Measurements from ENCODE around the gene MYOM3.

The MYOM3 gene

DNA sequence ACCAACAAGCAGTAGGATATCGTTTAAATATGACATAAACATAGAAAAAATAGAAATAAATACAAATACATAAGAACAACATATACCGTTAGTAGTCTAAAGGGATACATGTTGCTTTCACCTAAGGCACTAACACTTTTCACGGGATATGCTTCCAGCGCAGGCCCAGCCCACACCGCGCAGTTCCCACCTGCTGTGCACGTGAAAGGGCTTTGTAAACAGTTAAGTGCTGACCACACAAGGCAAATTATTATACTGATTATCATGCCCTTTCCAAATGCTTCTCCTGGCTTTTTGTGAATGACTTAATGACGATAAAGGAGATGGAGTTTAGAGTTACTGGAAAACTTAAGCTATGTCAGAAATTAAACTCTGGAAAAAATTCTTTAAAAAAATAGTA is 42.3 kb upstream of the MYOM3 start:
- no peak for DNase-seq (ENCODE audit: low spot score)
- in situ Hi-C loops (cut with MboI; ENCODE audit: low pct_unique_long_range_greater_than_20kb, low sequenced_read_pairs, unreplicated experiment): no loop called here

DNA sequence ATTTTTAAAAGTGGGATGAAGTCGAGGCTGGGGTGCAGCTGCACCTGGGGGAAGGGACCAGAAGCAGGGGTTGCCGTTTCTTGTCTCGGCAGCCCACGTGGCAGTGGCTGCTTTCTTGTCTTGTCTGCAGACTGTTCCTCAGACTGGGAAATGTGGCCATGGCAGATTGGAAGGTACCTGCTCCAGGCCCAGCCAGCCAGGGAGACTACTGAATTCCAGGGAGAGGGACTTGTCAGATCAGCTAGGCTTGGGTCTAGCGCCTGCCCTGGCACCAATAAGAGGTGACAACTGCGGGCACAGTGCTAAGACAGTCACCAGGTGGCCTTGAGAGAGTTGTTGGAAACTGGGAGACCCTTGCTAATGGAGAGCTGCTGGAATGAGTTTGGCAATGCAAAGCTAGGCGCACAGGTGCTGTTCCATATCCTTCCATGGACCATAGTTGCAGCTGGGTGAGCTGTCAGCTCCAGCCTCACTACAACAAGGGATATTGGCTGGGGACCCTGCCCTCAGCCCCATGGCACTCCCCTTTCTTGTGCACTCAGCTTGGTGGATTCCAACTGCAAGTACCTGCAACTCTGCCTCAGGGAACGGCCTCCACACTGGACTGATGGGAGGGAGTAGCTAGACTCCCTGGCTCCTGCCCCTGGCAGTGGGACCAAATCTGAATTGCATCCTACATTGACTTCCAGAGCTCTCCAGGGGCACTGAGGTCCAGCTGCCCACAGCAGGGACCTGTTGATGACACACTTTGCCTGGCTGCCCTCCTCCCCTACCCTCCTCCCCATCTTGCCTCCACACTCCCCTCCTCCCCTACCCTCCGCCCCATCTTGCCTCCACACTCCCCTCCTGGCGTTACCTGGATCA is 40.9 kb upstream of the MYOM3 start:
- no peak for DNase-seq (ENCODE audit: low spot score)
- TF ChIP-seq CTCF (IDR thresholded peaks at IDR 0.05; ENCODE audit: extremely low read depth, insufficient read depth, missing control alignments): no peak
- in situ Hi-C loops (cut with MboI; ENCODE audit: low pct_unique_long_range_greater_than_20kb, low sequenced_read_pairs, unreplicated experiment): no loop called here

More for the DNA sequence above, 42.3 kb upstream of the MYOM3 start:
- no peak for TF ChIP-seq CTCF (IDR thresholded peaks at IDR 0.05; ENCODE audit: extremely low read depth, insufficient read depth, missing control alignments)

DNA sequence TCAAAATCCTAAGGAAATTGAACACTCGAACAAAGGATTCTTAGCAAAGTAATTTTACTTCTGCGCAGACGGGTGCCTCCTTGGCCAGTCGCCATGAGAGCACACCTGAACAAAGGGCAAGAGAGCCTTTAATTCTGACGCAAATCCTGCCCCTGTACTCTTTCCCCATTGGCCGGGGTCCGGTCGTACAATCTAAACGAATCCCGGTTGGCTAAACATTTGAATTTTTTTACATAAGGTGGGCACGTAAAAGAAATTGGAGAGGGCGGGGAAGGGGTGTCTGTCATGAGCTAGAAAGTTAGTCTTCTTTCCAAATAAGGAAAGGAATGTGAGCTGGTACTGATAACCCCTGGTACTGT is 39.2 kb upstream of the MYOM3 start:
- in situ Hi-C loops (cut with MboI; ENCODE audit: low pct_unique_long_range_greater_than_20kb, low sequenced_read_pairs, unreplicated experiment): no loop called here
- no peak for DNase-seq (ENCODE audit: low spot score)
- no peak for TF ChIP-seq CTCF (IDR thresholded peaks at IDR 0.05; ENCODE audit: extremely low read depth, insufficient read depth, missing control alignments)

DNA sequence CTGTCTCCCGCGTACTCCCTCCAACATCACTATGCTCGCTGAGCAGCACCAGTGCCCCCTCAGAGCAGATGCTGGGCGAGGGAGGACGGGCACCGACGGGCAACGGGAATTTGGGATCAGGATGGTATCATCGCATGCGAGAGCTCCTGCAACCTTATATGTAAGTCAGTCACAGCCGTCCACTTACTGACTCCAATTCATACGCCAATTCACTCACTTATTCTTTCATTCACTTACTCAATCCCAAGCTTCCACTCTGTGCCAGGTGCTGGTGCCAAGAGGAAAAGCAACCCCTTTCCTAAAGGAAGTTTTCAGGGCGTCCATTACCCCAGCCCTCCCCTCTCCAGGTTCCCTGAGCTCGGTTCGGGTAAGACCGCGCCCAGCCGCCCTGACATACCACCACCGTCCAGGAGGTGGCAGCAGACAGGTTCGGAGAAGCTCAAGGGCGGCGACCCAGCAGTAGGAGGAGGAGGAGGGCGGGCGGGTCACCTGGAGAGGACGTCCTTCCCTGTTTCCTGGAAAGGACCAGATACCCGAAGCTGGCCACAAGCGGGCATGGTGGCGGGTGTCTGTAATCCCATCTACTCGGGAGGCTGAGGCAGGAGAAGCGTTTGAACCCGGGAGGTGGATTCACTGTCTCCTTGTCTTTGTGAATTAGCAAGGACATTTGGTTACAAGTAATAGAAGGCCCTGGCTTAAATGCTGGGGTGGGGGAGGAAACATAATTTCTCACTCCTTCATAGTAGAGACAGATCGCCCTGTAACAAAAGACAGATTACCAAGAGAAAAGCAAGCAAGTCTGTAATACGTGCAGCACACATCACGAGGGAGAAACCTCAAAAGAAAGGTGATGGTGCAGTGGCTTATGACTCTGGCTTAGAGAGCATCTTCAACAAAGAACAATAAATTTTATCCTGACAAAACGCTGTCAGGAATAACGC is 38.6 kb upstream of the MYOM3 start:
- TF ChIP-seq CTCF (IDR thresholded peaks at IDR 0.05; ENCODE audit: extremely low read depth, insufficient read depth, missing control alignments): peak; percentile 90
- in situ Hi-C loops (cut with MboI; ENCODE audit: low pct_unique_long_range_greater_than_20kb, low sequenced_read_pairs, unreplicated experiment): no loop called here
- DNase-seq (ENCODE audit: low spot score): peak; percentile 83

DNA sequence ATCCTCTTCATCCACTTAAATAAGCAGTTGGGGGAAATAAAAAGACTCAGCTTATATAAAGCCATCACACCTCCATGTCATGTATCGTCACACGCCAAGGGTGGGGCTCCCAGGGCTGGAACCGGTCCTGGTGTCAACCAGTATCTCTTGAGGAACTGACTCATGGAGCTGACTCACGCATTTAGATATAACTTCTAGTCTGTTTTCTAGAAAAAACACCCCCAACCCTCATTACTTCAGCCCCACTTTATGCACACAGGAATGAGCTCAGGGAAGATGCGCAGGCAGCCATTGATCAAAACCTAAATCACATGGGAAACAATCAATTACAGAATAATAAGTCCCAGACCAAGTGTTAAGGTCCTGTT is 37.9 kb upstream of the MYOM3 start:
- in situ Hi-C loops (cut with MboI; ENCODE audit: low pct_unique_long_range_greater_than_20kb, low sequenced_read_pairs, unreplicated experiment): no loop called here
- TF ChIP-seq CTCF (IDR thresholded peaks at IDR 0.05; ENCODE audit: extremely low read depth, insufficient read depth, missing control alignments): no peak
- DNase-seq (ENCODE audit: low spot score): no peak

DNA sequence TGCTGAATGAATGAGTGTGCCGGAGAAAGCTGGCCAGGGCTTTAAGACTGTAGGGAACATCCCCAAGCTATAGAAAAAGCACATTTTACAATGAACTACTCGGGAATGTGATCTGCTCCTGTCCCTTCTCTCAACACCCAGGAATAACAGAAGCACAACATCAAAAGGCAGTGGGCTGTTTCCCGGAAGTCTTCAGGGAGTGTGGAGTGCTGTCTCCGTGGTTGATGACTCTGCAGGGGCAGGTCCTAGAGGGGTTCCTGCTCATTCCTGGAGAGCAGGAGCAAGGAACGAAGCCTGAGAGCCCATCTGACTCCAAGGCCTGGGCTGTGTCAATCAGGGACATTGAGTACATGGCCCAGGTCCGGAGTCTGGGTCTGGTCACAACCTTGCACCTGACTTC is 35.9 kb upstream of the MYOM3 start:
- in situ Hi-C loops (cut with MboI; ENCODE audit: low pct_unique_long_range_greater_than_20kb, low sequenced_read_pairs, unreplicated experiment): no loop called here
- no peak for DNase-seq (ENCODE audit: low spot score)
- TF ChIP-seq CTCF (IDR thresholded peaks at IDR 0.05; ENCODE audit: extremely low read depth, insufficient read depth, missing control alignments): no peak

Data from GM13977 (cell line).